ENCODE measurements around the gene NHLRC4.

Gene NHLRC4

GRCh38 chr16:530111-530817, 36.5 kb upstream of the NHLRC4 start:
- H3K9me3 Mint-ChIP-seq = no peaks in the 10 kb centered on the region
- peak overlapping the region; percentile 72 for H3K4me3 Mint-ChIP-seq
- no peak overlapping the region for H3K27ac Mint-ChIP-seq
- peaks cover 4% of the 10 kb centered on the region for H3K36me3 Mint-ChIP-seq (ENCODE audit: low read depth)
- peaks cover 48% of the 10 kb centered on the region for H3K4me1 Mint-ChIP-seq
- no peak for TF ChIP-seq CTCF (IDR thresholded peaks at IDR 0.05)
- no peak for DNase-seq
- no peaks in the 10 kb centered on the region for H3K27me3 Mint-ChIP-seq (ENCODE audit: low read depth, poor library complexity)

- Mint-ChIP-seq H3K4me1 (peaks cover 35% of the 10 kb centered on the region), H3K4me3 (no peak overlapping the region), H3K9me3 (no peaks in the 10 kb centered on the region), H3K27me3 (ENCODE audit: low read depth, poor library complexity) (no peaks in the 10 kb centered on the region), H3K27ac (no peak overlapping the region), H3K36me3 (ENCODE audit: low read depth) (no peaks in the 10 kb centered on the region)
- DNase-seq = no peak
- TF ChIP-seq CTCF (IDR thresholded peaks at IDR 0.05) = no peak
Observed at GRCh38 chr16:531494-532125, 35.2 kb upstream of the NHLRC4 start.

- Mint-ChIP-seq H3K27ac (no peak overlapping the region), H3K36me3 (ENCODE audit: low read depth) (peaks cover 6% of the 10 kb centered on the region), H3K9me3 (no peaks in the 10 kb centered on the region), H3K27me3 (ENCODE audit: low read depth, poor library complexity) (no peaks in the 10 kb centered on the region), H3K4me1 (peaks cover 31% of the 10 kb centered on the region), H3K4me3 (no peak overlapping the region)
- DNase-seq = peak; percentile 58
- no peak for TF ChIP-seq CTCF (IDR thresholded peaks at IDR 0.05)
Observed at GRCh38 chr16:533391-534123, 33.2 kb upstream of the NHLRC4 start.

GRCh38 chr16:534135-534534, 32.7 kb upstream of the NHLRC4 start:
- Mint-ChIP-seq H3K36me3 (ENCODE audit: low read depth) (peaks cover 6% of the 10 kb centered on the region), H3K4me1 (peaks cover 29% of the 10 kb centered on the region), H3K9me3 (no peaks in the 10 kb centered on the region), H3K27ac (no peak overlapping the region), H3K27me3 (ENCODE audit: low read depth, poor library complexity) (no peaks in the 10 kb centered on the region), H3K4me3 (no peak overlapping the region)
- no peak for TF ChIP-seq CTCF (IDR thresholded peaks at IDR 0.05)
- no peak for DNase-seq

- Mint-ChIP-seq H3K4me3 (no peak overlapping the region), H3K4me1 (peaks cover 21% of the 10 kb centered on the region), H3K27ac (no peak overlapping the region), H3K36me3 (ENCODE audit: low read depth) (peaks cover 6% of the 10 kb centered on the region), H3K9me3 (no peaks in the 10 kb centered on the region), H3K27me3 (ENCODE audit: low read depth, poor library complexity) (no peaks in the 10 kb centered on the region)
- no peak for DNase-seq
- no peak for TF ChIP-seq CTCF (IDR thresholded peaks at IDR 0.05)
Observed at GRCh38 chr16:534856-535445, 31.9 kb upstream of the NHLRC4 start.
